ENCODE measurements around the gene PAXX. TPM values are rescaled to one million over a fixed set of nuclear protein-coding genes. Genes with fewer than 3 reads are reported as not detected.

Gene PAXX
- total RNA-seq, 1 experiment from 2014 or later, result 64.0 TPM

DNA sequence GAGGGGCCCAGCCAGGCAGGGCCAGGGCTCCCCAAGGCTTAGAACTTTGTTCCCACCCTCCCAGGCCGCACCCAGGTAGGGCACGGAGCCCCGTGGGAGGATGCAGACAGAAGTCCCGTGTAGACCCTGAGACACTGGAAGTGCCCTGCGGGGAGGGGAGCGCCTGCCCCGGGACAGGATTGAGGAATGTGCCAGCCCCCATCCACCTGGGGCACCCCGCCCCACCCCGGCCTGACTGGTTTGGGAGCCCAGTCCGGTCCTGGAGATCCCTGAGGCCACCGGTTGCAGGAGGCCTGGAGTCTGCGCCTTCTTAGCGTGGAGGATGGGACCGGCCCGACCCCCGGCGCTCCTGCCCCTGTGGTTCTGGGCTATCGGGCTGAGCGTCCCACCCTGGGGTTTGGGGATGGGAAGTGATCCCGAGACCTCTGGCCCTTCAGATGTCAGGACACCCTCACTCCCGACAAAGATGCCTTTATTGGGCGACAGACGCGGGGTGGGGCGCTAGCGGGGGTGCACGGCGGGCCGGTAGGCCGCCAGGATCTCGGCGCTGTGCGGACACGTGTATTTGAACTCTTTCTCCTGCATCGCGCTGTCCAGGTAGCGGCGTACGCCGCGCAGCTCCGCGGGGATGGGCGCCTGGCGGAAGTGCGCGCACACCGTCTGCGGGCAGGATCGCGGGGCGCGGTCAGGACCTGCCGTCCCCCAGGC is 2.1 kb downstream of the PAXX start:
- Histone ChIP-seq H3K4me3 (ENCODE audit: low read depth in 2 of 2, low read length in 2 of 2) (no peak overlapping the region), H3K36me3 (ENCODE audit: control insufficient read depth, insufficient read depth, low read length) (no peaks in the 10 kb centered on the region; the same call in 1 of the 2 replicates), H3K9me3 (ENCODE audit: control insufficient read depth, insufficient read depth, low read depth, low read length) (no peaks in the 10 kb centered on the region), H3K27ac (ENCODE audit: low read length) (no peak overlapping the region), H3K4me1 (ENCODE audit: control insufficient read depth, insufficient read depth, low read length) (peaks cover 17% of the 10 kb centered on the region), H3K27me3 (ENCODE audit: control insufficient read depth, insufficient read depth, low read length) (no peaks in the 10 kb centered on the region)
- POLR2A ChIA-PET, result no interaction called here
- intact Hi-C loops (cut with micrococcal nuclease; ENCODE audit: unreplicated experiment) (no loop called here), in situ Hi-C loops (cut with HindIII; ENCODE audit: low pct_unique_long_range_greater_than_20kb, low sequenced_read_pairs) (no loop called here)
- CTCF ChIA-PET, result interaction anchor here (1.0 kb wide), 1 partner anchor 35 kb away, joined by 5 read pairs; no protein-coding TSS in a partner anchor
- TF ChIP-seq TCF7L2 (IDR thresholded peaks at IDR 0.05; ENCODE audit: low read depth, low read length) (no peak), REST (IDR thresholded peaks at IDR 0.05; ENCODE audit: insufficient read depth in 1 of 2, low read depth in 2 of 2, low read length in 1 of 2) (no peak), SIN3A (IDR thresholded peaks at IDR 0.05; ENCODE audit: borderline replicate concordance, insufficient read depth, low read depth, low read length) (no peak), CTCF (IDR thresholded peaks at IDR 0.05) (no peak), POLR2AphosphoS5 (IDR thresholded peaks at IDR 0.05; ENCODE audit: low read depth, low read length) (no peak)
- DNase-seq (ENCODE audit: low read depth, low spot score), result no peak
- no peak for ATAC-seq
- no TSS peak for BruUV-seq (replicated peaks)

GRCh38 chr9:136994888-136995230 is 2.6 kb downstream of the PAXX start:
- no peaks in the 10 kb centered on the region; the same call in 1 of the 2 replicates for H3K36me3 ChIP-seq (ENCODE audit: control insufficient read depth, insufficient read depth, low read length)
- peaks cover 17% of the 10 kb centered on the region for H3K4me1 ChIP-seq (ENCODE audit: control insufficient read depth, insufficient read depth, low read length)
- ChIA-PET POLR2A (interaction anchor here (0.7 kb wide), 1 partner anchor 91 kb away, joined by 4 read pairs; no protein-coding TSS in a partner anchor), CTCF (no interaction called here)
- no peaks in the 10 kb centered on the region for H3K27me3 ChIP-seq (ENCODE audit: control insufficient read depth, insufficient read depth, low read length)
- ATAC-seq (no peak), DNase-seq (ENCODE audit: low read depth, low spot score) (no peak)
- no peak overlapping the region for H3K4me3 ChIP-seq (ENCODE audit: low read depth in 2 of 2, low read length in 2 of 2)
- intact Hi-C loops (cut with micrococcal nuclease; ENCODE audit: unreplicated experiment), result no loop called here
- no TSS peak for BruUV-seq (replicated peaks)
- TF ChIP-seq TCF7L2 (IDR thresholded peaks at IDR 0.05; ENCODE audit: low read depth, low read length), result no peak
- TF ChIP-seq CTCF (IDR thresholded peaks at IDR 0.05), result no peak
- TF ChIP-seq POLR2AphosphoS5 (IDR thresholded peaks at IDR 0.05; ENCODE audit: low read depth, low read length), result no peak
- TF ChIP-seq SIN3A (IDR thresholded peaks at IDR 0.05; ENCODE audit: borderline replicate concordance, insufficient read depth, low read depth, low read length), result no peak
- no peak for TF ChIP-seq REST (IDR thresholded peaks at IDR 0.05; ENCODE audit: insufficient read depth in 1 of 2, low read depth in 2 of 2, low read length in 1 of 2)
- H3K9me3 ChIP-seq (ENCODE audit: control insufficient read depth, insufficient read depth, low read depth, low read length), result no peaks in the 10 kb centered on the region
- no peak overlapping the region for H3K27ac ChIP-seq (ENCODE audit: low read length)
- in situ Hi-C loops (cut with HindIII; ENCODE audit: low pct_unique_long_range_greater_than_20kb, low sequenced_read_pairs), result no loop called here

All from Panc1 (cell line).